GM19438 (cell line): ENCODE measurements around the gene OR4D10.

Experiments used
- ATAC-seq: cut with Tn5 transposase; IDR thresholded peaks from one replicate; pipeline ENCODE4 v1.9.1; 2021; ENCODE audit warnings: low read depth; ENCODE audit not compliant: unreplicated experiment

The OR4D10 gene

GRCh38 chr11:59520741-59521140 lies 47.6 kb downstream of the OR4D10 start:
- ATAC-seq = no peak

GRCh38 chr11:59523541-59523940 lies 50.4 kb downstream of the OR4D10 start:
- ATAC-seq = no peak

GRCh38 chr11:59528711-59529110 lies 55.6 kb downstream of the OR4D10 start:
- no peak for ATAC-seq
